ENCODE data around the gene VEPH1.

GRCh38 chr3:157259825-157260224, 243.4 kb downstream of the VEPH1 start:
- TF ChIP-seq CTCF (IDR thresholded peaks at IDR 0.05 in 2 of 3, conservative IDR thresholded peaks at IDR 0.05 in 1 of 3; ENCODE audit: insufficient read depth in 2 of 3, low read depth in 1 of 3, low read length in 3 of 3) (no peak), HDAC6 (IDR thresholded peaks at IDR 0.05; ENCODE audit: low read depth, low read length) (no peak), RFX5 (IDR thresholded peaks at IDR 0.05; ENCODE audit: low read depth, low read length) (no peak), PCBP2 (IDR thresholded peaks at IDR 0.05; ENCODE audit: low read depth, low read length, poor library complexity, severe bottlenecking) (no peak), TAF7 (tag; IDR thresholded peaks at IDR 0.05) (no peak), YY1 (IDR thresholded peaks at IDR 0.05; ENCODE audit: borderline replicate concordance in 1 of 3, control insufficient read depth in 1 of 3, extremely low read depth in 1 of 3, insufficient read depth in 3 of 3, insufficient read length in 1 of 3, insufficient replicate concordance in 2 of 3, low read depth in 1 of 3, low read length in 2 of 3) (no peak), CHD4 (IDR thresholded peaks at IDR 0.05; ENCODE audit: insufficient read depth, insufficient replicate concordance, low read depth, low read length, poor library complexity, severe bottlenecking) (no peak), ZNF507 (tag; conservative IDR thresholded peaks at IDR 0.05) (no peak), RCOR1 (IDR thresholded peaks at IDR 0.05; ENCODE audit: borderline replicate concordance in 1 of 2, low read depth in 2 of 2, low read length in 2 of 2) (no peak)
